Small intestine (tissue), 7 donors: ENCODE measurements around the gene GABRR1. TPM values are rescaled to one million over a fixed set of nuclear protein-coding genes. Genes with fewer than 3 reads are reported as not detected.

Experiments used
- DNase-seq, 2 donors: peaks; one replicate each; pipeline versions ENCODE4 v3.0.0 to v3.0.0-alpha.2; 2013
- FAIRE-seq: peaks from 2 replicates; lab custom pipeline; 2012; peaks lifted over from hg19 to GRCh38; lab: Jason Lieb, UNC
- H3K27ac ChIP-seq, 3 donors: one replicate each; pipeline ENCODE4 v1.5.1; 2013; ENCODE audit warnings: low read length in 2 of 3, mild to moderate bottlenecking in 2 of 3, control low read depth in 1 of 3, inconsistent platforms in 1 of 3, low read depth in 1 of 3, moderate library complexity in 1 of 3
- H3K27me3 ChIP-seq, 3 donors: one replicate each; pipeline ENCODE4 v1.6.1; 2013; ENCODE audit warnings: low read length in 3 of 3, inconsistent platforms in 1 of 3; ENCODE audit not compliant: control insufficient read depth in 3 of 3, insufficient read depth in 3 of 3
- H3K36me3 ChIP-seq, 3 donors: one replicate each; pipeline ENCODE4 v1.6.1; 2013; ENCODE audit warnings: low read length in 3 of 3, inconsistent platforms in 1 of 3, low read depth in 1 of 3, mild to moderate bottlenecking in 1 of 3, moderate library complexity in 1 of 3; ENCODE audit not compliant: control insufficient read depth in 3 of 3, insufficient read depth in 2 of 3
- H3K4me1 ChIP-seq, 3 donors: one replicate each; pipeline ENCODE4 v1.6.1; 2013; ENCODE audit warnings: low read length in 2 of 3, inconsistent platforms in 1 of 3, low read depth in 1 of 3, mild to moderate bottlenecking in 1 of 3, moderate library complexity in 1 of 3; ENCODE audit not compliant: control insufficient read depth in 3 of 3, insufficient read depth in 2 of 3
- H3K4me3 ChIP-seq, 3 donors: one replicate each; pipeline ENCODE4 v1.5.1; 2013; ENCODE audit warnings: low read length in 3 of 3, control low read depth in 1 of 3, inconsistent platforms in 1 of 3, low read depth in 1 of 3, mild to moderate bottlenecking in 1 of 3, moderate library complexity in 1 of 3
- H3K9me3 ChIP-seq, 2 donors: one replicate each; pipeline ENCODE4 v1.6.1; 2013; ENCODE audit warnings: low read depth in 1 of 2, low read length in 1 of 2; ENCODE audit not compliant: control insufficient read depth in 2 of 2, insufficient read depth in 1 of 2
- WGBS, 3 donors: extraction: QIAGEN DNeasy Blood & Tissue Kit; methylation state at CpG; one replicate each; pipeline ENCODE4 v1.1.7; 2013; 5-methylcytosine and 5-hydroxymethylcytosine counted together
- polyA plus RNA-seq, 4 donors: library from polyadenylated mRNA; stranded (reverse) in 3 of 4; unstranded in 1 of 4; fragments of 200-250 nt in 3 of 4; fragments of 120-200 nt in 1 of 4; gene quantifications; one replicate each; pipeline versions ENCODE4 v1.2.1 to v1.2.3, GENCODE V29; 2013
- donor health status: healthy with polysubstance abuse.
- donor health status: control.
- donor health status: control.
- donor health status: Bipolar disorder and iron deficiency.
- donor health status: healthy.

Gene GABRR1
- polyA plus RNA-seq, 4 donors, result not detected

DNA sequence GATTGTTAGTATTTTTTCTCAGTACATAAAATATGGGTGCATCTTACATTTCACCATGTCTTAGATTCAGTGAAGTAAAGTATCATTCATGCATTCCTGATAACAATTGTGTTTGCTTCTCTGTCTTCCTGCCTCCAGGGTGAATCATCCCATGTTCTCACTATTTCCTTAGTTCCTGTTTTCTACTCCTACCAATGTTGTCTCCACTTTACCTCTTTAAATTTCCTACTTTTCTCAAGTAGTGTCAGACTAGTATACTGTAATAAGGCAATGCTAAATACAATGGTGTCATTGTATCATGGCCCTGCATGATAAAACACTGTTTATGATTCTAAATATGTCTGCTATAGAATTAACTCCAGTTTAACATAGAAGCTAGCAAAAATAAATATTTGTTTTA, 37.4 kb upstream of the GABRR1 start:
- no peaks in the 10 kb centered on the region for H3K4me1 ChIP-seq
- H3K4me3 ChIP-seq, result no peak overlapping the region
- FAIRE-seq (no peak), DNase-seq (no peak)
- no peak overlapping the region for H3K27ac ChIP-seq
- H3K36me3 ChIP-seq, result no peaks in the 10 kb centered on the region
- H3K9me3 ChIP-seq, result no peaks in the 10 kb centered on the region
- H3K27me3 ChIP-seq, result no peaks in the 10 kb centered on the region

DNA sequence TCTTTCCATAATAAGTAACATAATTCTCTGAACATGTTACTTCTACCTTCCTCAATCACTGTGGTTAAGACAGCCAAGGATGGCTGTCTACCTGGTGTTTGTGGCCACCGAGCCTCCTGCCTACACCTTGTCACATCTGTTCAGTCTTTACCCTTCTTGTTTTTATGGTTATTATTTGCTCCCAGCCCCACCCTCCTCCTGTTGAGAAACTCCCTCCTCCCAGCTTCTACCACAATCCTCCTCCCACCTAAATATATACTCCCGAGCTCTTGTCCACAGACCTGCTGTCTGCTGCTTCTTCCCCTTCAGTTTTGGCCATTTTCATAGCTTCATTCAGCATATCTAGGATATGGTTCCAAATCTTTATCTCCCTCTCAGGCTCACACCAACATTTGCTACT, 35.7 kb upstream of the GABRR1 start:
- no peak for FAIRE-seq
- WGBS, 3 donors, result 38 to 50% (median 44%) methylated on average over 2 of the region's 2 CpGs
- H3K27me3 ChIP-seq, result no peaks in the 10 kb centered on the region

DNA sequence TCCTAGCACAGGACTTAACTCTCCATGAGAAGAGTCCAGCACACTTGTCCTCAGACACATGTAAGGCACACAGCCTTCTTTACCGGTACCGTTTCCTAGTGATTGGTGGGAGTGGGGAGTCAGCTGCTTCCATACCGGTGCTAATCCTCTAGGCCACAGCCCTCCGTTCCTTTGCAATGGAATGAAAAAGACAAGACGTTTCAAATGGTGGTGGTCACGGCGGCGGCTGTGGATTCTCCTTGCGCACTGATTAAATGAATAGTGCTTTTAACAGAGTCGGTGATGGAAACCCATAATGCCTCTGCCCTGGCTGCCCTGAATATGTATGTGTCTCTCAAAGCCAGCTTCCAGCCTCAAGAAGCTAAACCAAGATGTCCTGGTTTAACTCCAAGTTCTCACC, 34.8 kb upstream of the GABRR1 start:
- H3K4me3 ChIP-seq, result no peak overlapping the region
- no peaks in the 10 kb centered on the region for H3K4me1 ChIP-seq
- FAIRE-seq (no peak), DNase-seq (no peak)
- no peaks in the 10 kb centered on the region for H3K27me3 ChIP-seq
- no peaks in the 10 kb centered on the region for H3K36me3 ChIP-seq
- no peaks in the 10 kb centered on the region for H3K9me3 ChIP-seq
- no peak overlapping the region for H3K27ac ChIP-seq
- 94 to 96% (median 95%) methylated on average over 10 of the region's 10 CpGs for WGBS, 3 donors

More for the DNA sequence above, 35.7 kb upstream of the GABRR1 start:
- H3K4me3 ChIP-seq, result no peak overlapping the region
- no peaks in the 10 kb centered on the region for H3K9me3 ChIP-seq
- H3K36me3 ChIP-seq, result no peaks in the 10 kb centered on the region
- no peak overlapping the region for H3K27ac ChIP-seq
- no peak for DNase-seq
- no peaks in the 10 kb centered on the region for H3K4me1 ChIP-seq

DNA sequence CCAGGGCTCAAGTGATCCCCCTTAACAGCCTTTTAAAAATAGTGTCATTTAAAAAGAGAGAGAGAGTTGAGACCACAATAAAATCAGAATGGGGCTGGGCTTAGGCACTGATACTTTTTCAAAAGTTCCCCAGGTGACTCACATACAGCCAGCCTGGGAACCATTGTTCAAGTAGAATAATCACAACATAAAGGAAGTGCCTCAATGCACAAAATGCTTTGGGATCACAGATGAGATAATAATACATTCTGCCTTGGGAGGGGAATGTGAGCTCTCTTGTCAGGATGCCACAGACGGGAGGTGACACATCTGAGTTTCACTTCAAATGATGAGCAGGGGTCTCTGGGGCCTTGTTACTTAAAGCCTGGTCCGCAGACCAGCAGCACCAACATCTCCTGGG, 34.0 kb upstream of the GABRR1 start:
- no peak overlapping the region for H3K4me3 ChIP-seq
- H3K27ac ChIP-seq, result no peak overlapping the region
- no peaks in the 10 kb centered on the region for H3K9me3 ChIP-seq
- no peaks in the 10 kb centered on the region for H3K36me3 ChIP-seq
- WGBS, 3 donors, result 87 to 91% (median 88%) methylated on average over 2 of the region's 2 CpGs
- FAIRE-seq, result no peak
- no peaks in the 10 kb centered on the region for H3K27me3 ChIP-seq
- no peak for DNase-seq
- no peaks in the 10 kb centered on the region for H3K4me1 ChIP-seq

DNA sequence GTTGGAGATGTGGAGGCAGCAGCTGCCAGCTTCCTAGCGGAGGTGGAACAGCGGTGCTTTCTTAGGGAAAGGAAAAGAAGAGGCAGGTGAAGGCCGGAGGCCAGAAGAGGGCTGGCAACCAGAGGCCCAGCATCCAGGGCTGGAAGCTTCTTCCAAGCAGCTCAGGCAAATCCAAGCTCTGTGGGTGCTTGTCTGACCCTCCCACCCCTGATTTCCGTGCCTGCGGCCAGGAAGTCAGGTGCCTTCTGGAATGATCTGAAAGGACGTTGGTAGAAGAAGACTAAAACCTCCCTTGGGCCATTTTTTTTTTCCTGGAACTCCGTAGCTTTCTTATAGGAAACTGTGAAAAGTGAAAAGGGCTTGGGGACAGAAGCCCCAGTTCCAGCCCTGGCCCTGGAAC, 33.1 kb upstream of the GABRR1 start:
- H3K4me3 ChIP-seq, result no peak overlapping the region
- no peaks in the 10 kb centered on the region for H3K36me3 ChIP-seq
- WGBS, 3 donors, result 81 to 83% (median 83%) methylated on average over 7 of the region's 7 CpGs
- H3K27me3 ChIP-seq, result no peaks in the 10 kb centered on the region
- H3K9me3 ChIP-seq, result no peaks in the 10 kb centered on the region
- DNase-seq (no peak), FAIRE-seq (no peak)
- no peak overlapping the region for H3K27ac ChIP-seq
- no peaks in the 10 kb centered on the region for H3K4me1 ChIP-seq

DNA sequence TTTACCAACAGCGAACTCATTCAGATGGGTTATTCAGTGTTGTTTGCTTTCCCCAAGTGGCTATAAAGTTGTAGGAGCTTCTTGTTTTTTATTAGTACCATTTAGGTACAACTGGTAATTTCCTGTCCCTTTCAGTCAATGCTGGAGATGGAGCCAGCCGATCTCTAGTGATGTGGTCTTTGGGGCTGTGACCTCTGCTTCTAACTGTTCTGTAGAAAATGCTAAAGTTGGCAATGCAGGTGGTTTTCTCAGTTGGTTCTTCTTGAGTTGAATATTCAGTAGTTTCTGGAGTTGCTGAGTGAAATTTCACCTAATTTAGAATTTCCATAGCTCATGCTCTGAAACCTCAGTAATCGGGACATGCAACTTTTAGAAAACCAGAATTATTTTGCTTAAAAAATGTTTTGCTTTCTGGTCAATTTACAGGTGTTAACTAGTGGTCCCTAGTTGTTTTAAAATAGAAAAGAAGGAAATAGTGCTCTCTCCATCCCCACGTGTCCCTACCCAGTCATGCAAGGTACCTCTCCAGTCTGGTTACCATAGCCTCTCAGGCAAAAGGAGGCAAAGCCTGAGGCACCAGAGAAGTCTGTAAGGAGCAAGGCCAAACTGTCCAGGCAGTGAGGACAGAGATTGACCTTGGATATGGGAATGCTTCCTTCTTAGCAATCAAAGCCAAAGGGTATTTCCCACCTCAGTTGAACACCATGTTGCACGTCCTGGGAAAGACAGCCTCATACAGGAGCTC, 27.3 kb upstream of the GABRR1 start:
- H3K27ac ChIP-seq, result peak overlapping the region in 1 of 3 donors; percentile 9
- FAIRE-seq, result no peak
- WGBS, 3 donors, result 69 to 73% (median 70%) methylated on average over 5 of the region's 5 CpGs

DNA sequence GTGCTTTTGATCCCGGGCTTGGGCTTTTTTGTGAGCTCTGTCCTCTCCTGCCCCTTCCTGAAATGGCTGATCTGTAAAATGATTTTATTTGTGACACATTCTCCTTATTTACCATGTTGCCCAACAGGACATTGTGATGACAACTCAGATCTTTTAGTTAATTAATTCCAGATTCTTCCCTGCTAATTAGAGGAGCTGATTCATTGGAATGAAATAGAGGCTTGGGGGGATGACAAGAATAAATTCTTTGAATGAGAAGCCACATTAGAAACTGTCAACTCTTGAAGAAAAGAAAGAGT, 26.1 kb upstream of the GABRR1 start:
- FAIRE-seq, result no peak
- Histone ChIP-seq H3K4me1 (no peaks in the 10 kb centered on the region), H3K27ac (no peak overlapping the region), H3K9me3 (no peaks in the 10 kb centered on the region), H3K36me3 (no peaks in the 10 kb centered on the region), H3K4me3 (no peak overlapping the region), H3K27me3 (no peaks in the 10 kb centered on the region)
- 37 to 52% (median 42%) methylated on average over 1 of the region's 1 CpG for WGBS, 3 donors
- no peak for DNase-seq

More for the DNA sequence above, 27.3 kb upstream of the GABRR1 start:
- H3K4me1 ChIP-seq, result no peaks in the 10 kb centered on the region
- H3K9me3 ChIP-seq, result no peaks in the 10 kb centered on the region
- DNase-seq, result no peak
- no peaks in the 10 kb centered on the region for H3K36me3 ChIP-seq
- H3K27me3 ChIP-seq, result no peaks in the 10 kb centered on the region
- H3K4me3 ChIP-seq, result no peak overlapping the region

DNA sequence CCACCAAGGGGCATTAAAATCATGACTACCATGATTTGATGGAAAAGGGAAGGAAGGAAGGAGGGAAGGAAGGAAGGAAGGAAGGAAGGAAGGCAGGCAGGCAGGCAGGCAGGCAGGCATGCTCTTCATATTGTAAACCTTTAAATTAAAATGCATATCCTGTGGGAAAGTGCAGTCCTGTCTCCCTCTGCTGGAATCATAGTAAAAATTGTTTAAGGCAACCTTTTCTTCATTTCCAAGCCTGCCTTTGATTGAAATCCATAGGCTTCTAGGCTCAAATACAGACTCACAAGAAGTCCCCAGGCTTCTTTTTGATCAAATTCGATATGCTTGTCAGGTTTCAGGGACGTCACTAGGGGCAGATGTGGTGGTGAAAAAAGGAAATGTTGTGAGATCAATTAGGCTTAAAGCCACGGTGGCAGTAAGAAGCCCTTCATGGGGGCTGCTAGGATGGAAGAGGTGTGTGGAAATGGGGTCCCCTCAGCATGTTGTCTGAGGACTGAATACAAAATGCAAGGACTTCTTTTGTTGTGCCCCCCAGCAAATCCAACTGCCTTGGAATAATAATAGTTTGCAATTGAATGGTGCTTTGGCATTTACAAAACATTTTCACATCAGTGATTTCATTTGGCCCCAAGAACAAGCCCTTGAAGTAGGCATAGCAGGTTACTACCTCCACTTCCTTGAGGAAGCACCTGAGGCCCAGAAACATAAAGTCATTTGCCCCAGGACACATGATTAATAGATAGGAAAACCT, 25.6 kb upstream of the GABRR1 start:
- Histone ChIP-seq H3K4me1 (no peaks in the 10 kb centered on the region), H3K9me3 (no peaks in the 10 kb centered on the region), H3K27ac (no peak overlapping the region), H3K4me3 (no peak overlapping the region), H3K27me3 (no peaks in the 10 kb centered on the region), H3K36me3 (no peaks in the 10 kb centered on the region)
- DNase-seq, result peak; percentile 60 to 67
- WGBS, 3 donors, result 16 to 24% (median 22%) methylated on average over 3 of the region's 3 CpGs
- FAIRE-seq, result no peak
